Measurements from ENCODE around the gene CSGALNACT2.

DNA sequence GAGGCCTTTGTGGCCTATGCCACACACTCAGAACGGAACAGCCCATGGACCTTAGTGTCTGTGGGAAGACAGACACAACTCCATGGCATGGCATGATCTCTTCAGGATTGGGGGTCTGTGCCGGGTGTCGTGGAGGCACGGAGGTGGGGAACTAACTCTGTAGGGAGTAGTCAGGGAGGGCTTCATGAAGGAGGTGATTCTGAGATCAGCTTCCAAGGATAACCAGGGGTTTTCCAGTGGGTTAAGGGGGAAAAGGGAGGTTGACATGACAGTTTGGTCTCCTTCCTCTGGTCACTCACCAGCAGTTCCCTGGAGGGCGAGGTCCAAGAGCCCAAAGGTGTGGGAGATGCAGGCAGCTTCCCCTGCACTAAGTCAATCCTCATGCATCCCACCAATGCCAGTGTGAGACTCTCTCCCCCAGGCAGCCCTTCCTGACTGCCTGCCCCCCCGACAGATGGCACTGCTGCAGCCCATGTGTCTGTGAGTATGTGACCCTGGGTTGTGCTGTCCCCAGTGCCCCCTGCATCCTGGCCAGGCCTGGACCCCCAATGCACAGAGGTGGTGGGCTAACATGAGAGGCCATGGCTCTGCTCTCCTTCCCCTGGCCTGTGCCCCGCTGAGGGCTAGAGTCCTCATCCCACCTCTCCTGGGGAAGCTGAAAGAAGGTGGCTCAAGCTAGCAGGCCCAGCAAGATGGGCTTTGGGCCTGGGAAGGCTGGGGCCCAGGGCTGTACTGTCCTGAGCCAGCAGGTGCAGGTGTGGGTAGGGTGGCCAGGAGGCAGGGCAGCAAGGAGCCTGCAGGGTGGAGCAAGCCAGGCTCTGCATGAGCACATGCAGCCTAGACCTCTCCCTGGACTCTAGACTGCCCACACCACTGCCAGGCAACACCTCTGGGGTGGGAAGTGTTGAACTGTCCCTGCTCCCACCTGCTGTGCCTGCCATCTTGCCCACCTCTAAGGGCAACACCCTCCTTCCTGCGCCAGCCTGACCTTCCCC, 88.9 kb downstream of the CSGALNACT2 start:
- TF ChIP-seq, protein P1, sequence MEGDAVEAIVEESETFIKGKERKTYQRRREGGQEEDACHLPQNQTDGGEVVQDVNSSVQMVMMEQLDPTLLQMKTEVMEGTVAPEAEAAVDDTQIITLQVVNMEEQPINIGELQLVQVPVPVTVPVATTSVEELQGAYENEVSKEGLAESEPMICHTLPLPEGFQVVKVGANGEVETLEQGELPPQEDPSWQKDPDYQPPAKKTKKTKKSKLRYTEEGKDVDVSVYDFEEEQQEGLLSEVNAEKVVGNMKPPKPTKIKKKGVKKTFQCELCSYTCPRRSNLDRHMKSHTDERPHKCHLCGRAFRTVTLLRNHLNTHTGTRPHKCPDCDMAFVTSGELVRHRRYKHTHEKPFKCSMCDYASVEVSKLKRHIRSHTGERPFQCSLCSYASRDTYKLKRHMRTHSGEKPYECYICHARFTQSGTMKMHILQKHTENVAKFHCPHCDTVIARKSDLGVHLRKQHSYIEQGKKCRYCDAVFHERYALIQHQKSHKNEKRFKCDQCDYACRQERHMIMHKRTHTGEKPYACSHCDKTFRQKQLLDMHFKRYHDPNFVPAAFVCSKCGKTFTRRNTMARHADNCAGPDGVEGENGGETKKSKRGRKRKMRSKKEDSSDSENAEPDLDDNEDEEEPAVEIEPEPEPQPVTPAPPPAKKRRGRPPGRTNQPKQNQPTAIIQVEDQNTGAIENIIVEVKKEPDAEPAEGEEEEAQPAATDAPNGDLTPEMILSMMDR (IDR thresholded peaks at IDR 0.05; ENCODE audit: low read depth, low read length), result no peak
- TF ChIP-seq EZH2phosphoT487 (IDR thresholded peaks at IDR 0.05; ENCODE audit: low read depth), result no peak

Data from OCI-LY3 (cell line).